AML-193 (cell line): ENCODE results near the gene TEX22.

Source experiments
- DNase-seq, 2 experiments: peaks; one replicate each; lab custom pipeline; 2025; lab: John Stamatoyannopoulos, UW

TEX22 gene

GRCh38 chr14:105456736-105457617 lies 58.6 kb downstream of the TEX22 start:
- DNase-seq: no peak

DNA sequence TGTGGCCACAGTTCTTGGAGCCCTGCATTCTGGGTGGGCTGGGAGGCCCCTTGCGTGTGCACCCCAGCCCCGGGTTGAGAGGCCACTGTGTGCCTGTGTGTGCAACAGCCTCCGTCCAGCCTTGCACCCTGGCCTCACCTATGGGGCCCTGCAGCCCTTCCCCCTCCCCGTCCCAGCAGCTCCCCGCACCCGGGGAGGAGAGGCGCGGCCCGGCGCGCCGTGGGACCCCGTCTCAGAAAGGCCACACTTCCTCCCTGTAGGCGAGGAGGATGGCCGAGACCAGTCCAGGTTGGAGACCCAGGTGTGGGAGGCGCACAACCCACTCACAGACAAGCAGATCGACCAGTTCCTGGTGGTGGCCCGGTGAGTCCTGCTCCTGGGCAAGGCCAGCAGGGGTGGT lies 59.7 kb downstream of the TEX22 start:
- no peak for DNase-seq

GRCh38 chr14:105458571-105458970 lies 60.2 kb downstream of the TEX22 start:
- DNase-seq: no peak

GRCh38 chr14:105460116-105460515 lies 61.8 kb downstream of the TEX22 start:
- no peak for DNase-seq

DNA sequence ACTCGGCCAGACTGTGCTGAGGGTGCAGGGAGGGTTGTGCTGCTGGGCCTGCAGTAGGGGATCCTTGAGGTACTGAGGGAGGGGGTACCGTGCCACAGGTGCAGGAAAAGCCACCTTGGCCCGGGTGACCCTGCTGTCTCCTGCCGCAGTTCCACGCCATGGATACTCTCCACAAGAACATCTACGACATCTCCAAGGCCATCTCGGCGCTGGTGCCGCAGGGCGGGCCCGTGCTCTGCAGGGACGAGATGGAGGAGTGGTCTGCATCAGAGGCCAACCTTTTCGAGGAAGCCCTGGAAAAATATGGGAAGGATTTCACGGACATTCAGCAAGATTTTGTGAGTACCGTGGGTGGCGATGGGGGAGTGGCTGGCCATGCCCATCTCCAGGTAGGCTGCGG lies 62.3 kb downstream of the TEX22 start:
- no peak for DNase-seq

- no peak for DNase-seq
Measured at GRCh38 chr14:105461903-105462302, 63.6 kb downstream of the TEX22 start.
